Brain microvascular endothelial cell (primary cell): ENCODE measurements around the gene EIF4EBP2.

ENCODE experiments used
- DNase-seq: peaks from one replicate; pipeline ENCODE4 v3.0.0-alpha.2; 2020
- H3K27ac ChIP-seq: fragments of 250-450 bp; sonication (Bioruptor Pico); 2 replicates; pipeline ENCODE4 v1.5.1; 2020; ENCODE audit warnings: mild to moderate bottlenecking, moderate library complexity
- H3K27me3 ChIP-seq: fragments of 250-450 bp; sonication (Bioruptor Pico); replicated peaks from 2 replicates; pipeline ENCODE4 v1.5.1; 2020; ENCODE audit warnings: mild to moderate bottlenecking
- H3K36me3 ChIP-seq: fragments of 250-450 bp; sonication (Bioruptor Pico); replicated peaks from 2 replicates; pipeline ENCODE4 v1.5.1; 2020; ENCODE audit warnings: mild to moderate bottlenecking
- H3K4me3 ChIP-seq: 2 replicates; pipeline ENCODE4 v1.5.1; 2011; ENCODE audit warnings: low read depth, mild to moderate bottlenecking, control low read depth, low read length, moderate library complexity
- CTCF ChIP-seq: IDR thresholded peaks from 2 replicates; pipeline ENCODE4 v1.5.1; 2011; ENCODE audit warnings: low read depth, mild to moderate bottlenecking, moderate library complexity, low read length, control low read depth, inconsistent platforms; ENCODE audit errors: missing control alignments
- in situ Hi-C: cut with HindIII; loops from 2 replicates; pipeline ENCODE4 v1.10.0; 2017; ENCODE audit warnings: low sequenced_read_pairs, low pct_ligation_motif_present

Gene EIF4EBP2

GRCh38 chr10:70359017-70359550 is 44.9 kb upstream of the EIF4EBP2 start:
- TF ChIP-seq CTCF: no peak

GRCh38 chr10:70360215-70360614 is 43.7 kb upstream of the EIF4EBP2 start:
- Histone ChIP-seq H3K27ac (no peak overlapping the region), H3K36me3 (no peaks in the 10 kb centered on the region), H3K27me3 (no peaks in the 10 kb centered on the region), H3K4me3 (no peak overlapping the region)
- in situ Hi-C loops: no loop called here
- no peak for TF ChIP-seq CTCF
- DNase-seq: no peak

More at GRCh38 chr10:70359017-70359550, 44.9 kb upstream of the EIF4EBP2 start:
- Histone ChIP-seq H3K36me3 (no peaks in the 10 kb centered on the region), H3K27ac (no peak overlapping the region), H3K4me3 (no peak overlapping the region), H3K27me3 (no peaks in the 10 kb centered on the region)
- in situ Hi-C loops: no loop called here
- no peak for DNase-seq

GRCh38 chr10:70362328-70362727 is 41.6 kb upstream of the EIF4EBP2 start:
- Histone ChIP-seq H3K27ac (no peak overlapping the region), H3K27me3 (no peaks in the 10 kb centered on the region), H3K36me3 (no peaks in the 10 kb centered on the region), H3K4me3 (no peak overlapping the region)
- DNase-seq: no peak
- in situ Hi-C loops: no loop called here
- TF ChIP-seq CTCF: no peak

GRCh38 chr10:70363292-70363691 is 40.7 kb upstream of the EIF4EBP2 start:
- Histone ChIP-seq H3K27ac (no peak overlapping the region), H3K27me3 (no peaks in the 10 kb centered on the region), H3K4me3 (no peak overlapping the region), H3K36me3 (no peaks in the 10 kb centered on the region)
- no peak for DNase-seq
- TF ChIP-seq CTCF: no peak
- in situ Hi-C loops: no loop called here

- in situ Hi-C loops: no loop called here
- TF ChIP-seq CTCF: peak; percentile 95
- no peaks in the 10 kb centered on the region for H3K27me3 ChIP-seq
- no peaks in the 10 kb centered on the region for H3K36me3 ChIP-seq
- peak overlapping the region; percentile 1 for H3K4me3 ChIP-seq
- DNase-seq: peak; percentile 92
- H3K27ac ChIP-seq: peak overlapping the region; percentile 33
Measured at GRCh38 chr10:70363971-70364771, 39.8 kb upstream of the EIF4EBP2 start.
